HG03060 (cell line): ENCODE measurements around the gene ELF5.

Source experiments
- ATAC-seq: cut with Tn5 transposase; IDR thresholded peaks from one replicate; pipeline ENCODE4 v1.9.1; 2021; ENCODE audit warnings: low read depth, moderate number of reproducible peaks; ENCODE audit not compliant: unreplicated experiment

The ELF5 gene

GRCh38 chr11:34493926-34494595, 19.5 kb downstream of the ELF5 start:
- no peak for ATAC-seq

GRCh38 chr11:34493468-34493867, 20.1 kb downstream of the ELF5 start:
- ATAC-seq = no peak

- ATAC-seq = no peak
Measured at GRCh38 chr11:34492806-34493414, 20.7 kb downstream of the ELF5 start.

GRCh38 chr11:34490304-34490703, 23.3 kb downstream of the ELF5 start:
- no peak for ATAC-seq

GRCh38 chr11:34488855-34489557, 24.6 kb downstream of the ELF5 start:
- ATAC-seq = no peak

- ATAC-seq = no peak
Measured at GRCh38 chr11:34487430-34487829, 26.2 kb downstream of the ELF5 start.

- ATAC-seq = no peak
Measured at GRCh38 chr11:34483106-34483874, 30.3 kb downstream of the ELF5 start.

GRCh38 chr11:34481307-34481706, 32.3 kb downstream of the ELF5 start:
- no peak for ATAC-seq

- no peak for ATAC-seq
Measured at GRCh38 chr11:34480314-34480713, 33.3 kb downstream of the ELF5 start.

- ATAC-seq = no peak
Measured at GRCh38 chr11:34478845-34479663, 34.5 kb downstream of the ELF5 start.

GRCh38 chr11:34476849-34477248, 36.7 kb downstream of the ELF5 start:
- no peak for ATAC-seq

- ATAC-seq = no peak
Measured at GRCh38 chr11:34475656-34476055, 37.9 kb downstream of the ELF5 start.

GRCh38 chr11:34473603-34474169, 39.9 kb downstream of the ELF5 start:
- ATAC-seq = no peak

GRCh38 chr11:34468209-34468841, 45.3 kb downstream of the ELF5 start:
- ATAC-seq = no peak

GRCh38 chr11:34466802-34467488, 46.6 kb downstream of the ELF5 start:
- ATAC-seq = no peak

- ATAC-seq = no peak
Measured at GRCh38 chr11:34464591-34465051, 49.0 kb downstream of the ELF5 start.

- no peak for ATAC-seq
Measured at GRCh38 chr11:34461215-34461614, 52.4 kb downstream of the ELF5 start.

GRCh38 chr11:34460278-34460677, 53.3 kb downstream of the ELF5 start:
- ATAC-seq = no peak
